Natural killer cell (primary cell): ENCODE results near the gene C1RL. TPM values are rescaled to one million over a fixed set of nuclear protein-coding genes. Genes with fewer than 3 reads are reported as not detected.

Experiments
- ATAC-seq, 3 donors: fragments of 150-1000 bp in 2 of 3; fragments of 200-7000 bp in 1 of 3; cut with Tn5 transposase; 1 replicate in 1 of 3; 2 replicates in 2 of 3; pipeline ENCODE4 v1.10.0; 2021; ENCODE audit warnings: mild to moderate bottlenecking in 2 of 3, moderate library complexity in 2 of 3
- DNase-seq, 2 donors: peaks; one replicate each; pipeline versions ENCODE4 v3.0.0 to v3.0.0-alpha.2; 2013 to 2021; ENCODE audit warnings: mixed read lengths in 1 of 2
- H3K27ac ChIP-seq: one replicate; pipeline ENCODE4 v1.5.1; 2013; ENCODE audit warnings: mild to moderate bottlenecking, low read length
- H3K27me3 ChIP-seq: one replicate; pipeline ENCODE4 v1.6.1; 2013; ENCODE audit warnings: low read length; ENCODE audit not compliant: control insufficient read depth, insufficient read depth
- H3K36me3 ChIP-seq: one replicate; pipeline ENCODE4 v1.6.1; 2013; ENCODE audit warnings: low read length; ENCODE audit not compliant: control insufficient read depth, insufficient read depth
- H3K4me1 ChIP-seq: one replicate; pipeline ENCODE4 v1.6.1; 2013; ENCODE audit warnings: low read length; ENCODE audit not compliant: control insufficient read depth, insufficient read depth
- H3K4me3 ChIP-seq: one replicate; pipeline ENCODE4 v1.5.1; 2013; ENCODE audit warnings: low read length
- H3K9me3 ChIP-seq: one replicate; pipeline ENCODE4 v1.6.1; 2013; ENCODE audit warnings: low read length; ENCODE audit not compliant: control insufficient read depth, insufficient read depth
- H3K27ac Mint-ChIP-seq, 2 donors: one replicate each; pipeline ENCODE4 v1.8.0; 2022; ENCODE audit warnings: mild to moderate bottlenecking in 2 of 2, mixed read lengths in 2 of 2, moderate library complexity in 1 of 2
- H3K27me3 Mint-ChIP-seq, 2 donors: one replicate each; pipeline ENCODE4 v1.8.0; 2022; ENCODE audit warnings: low read depth in 2 of 2, mixed read lengths in 2 of 2
- H3K36me3 Mint-ChIP-seq: one replicate; pipeline ENCODE4 v1.8.0; 2022; ENCODE audit warnings: mixed read lengths
- H3K4me1 Mint-ChIP-seq, 2 donors: one replicate each; pipeline ENCODE4 v1.8.0; 2022; ENCODE audit warnings: mixed read lengths in 2 of 2
- H3K4me3 Mint-ChIP-seq: one replicate; pipeline ENCODE4 v1.8.0; 2022; ENCODE audit warnings: mild to moderate bottlenecking, moderate library complexity, mixed read lengths
- H3K9me3 Mint-ChIP-seq, 2 donors: one replicate each; pipeline ENCODE4 v1.8.0; 2022; ENCODE audit warnings: mixed read lengths in 2 of 2
- WGBS: methylation state at CpG from one replicate; pipeline ENCODE4 v1.1.7; 2013; ENCODE audit warnings: missing lambda C conversion rate; ENCODE audit not compliant: insufficient coverage; 5-methylcytosine and 5-hydroxymethylcytosine counted together
- intact Hi-C: fragments of 100-400 bp; cut with micrococcal nuclease; formaldehyde crosslinking; loops from one replicate; pipeline ENCODE4 v1.14.2; 2022
- total RNA-seq, 4 donors: library from RNA; stranded (reverse); fragments of 120-200 nt in 1 of 4; gene quantifications; one replicate each; pipeline versions ENCODE4 v1.2.3 to v1.2.4, GENCODE V29; 2013 to 2022
- TF ChIP-seq, protein P1 (sequence below): fragments of 200-600 bp; IDR thresholded peaks from one replicate; pipeline ENCODE4 v1.8.0; 2022; ENCODE audit warnings: antibody characterized with exemption

The C1RL gene
- total RNA-seq, 3 donors from 2014 or later (not counting 1 experiment from before 2014, with no cell fraction given) = 29.1 to 35.5 (median 31.0) TPM

GRCh38 chr12:7122811-7123769, 14.1 kb upstream of the C1RL start:
- H3K36me3 ChIP-seq = no peaks in the 10 kb centered on the region
- WGBS = 88% methylated on average over 7 of the region's 7 CpGs
- DNase-seq (no peak), ATAC-seq (no peak)
- H3K27ac ChIP-seq = no peak overlapping the region
- no peaks in the 10 kb centered on the region for H3K27me3 ChIP-seq
- Mint-ChIP-seq H3K36me3 (no peaks in the 10 kb centered on the region), H3K9me3 (no peaks in the 10 kb centered on the region), H3K4me3 (no peak overlapping the region), H3K4me1 (no peaks in the 10 kb centered on the region), H3K27me3 (no peaks in the 10 kb centered on the region), H3K27ac (peak overlapping the region in 1 of 2 donors; percentile 3)
- no peak overlapping the region for H3K4me3 ChIP-seq
- intact Hi-C loops = no loop called here
- TF ChIP-seq, protein P1, sequence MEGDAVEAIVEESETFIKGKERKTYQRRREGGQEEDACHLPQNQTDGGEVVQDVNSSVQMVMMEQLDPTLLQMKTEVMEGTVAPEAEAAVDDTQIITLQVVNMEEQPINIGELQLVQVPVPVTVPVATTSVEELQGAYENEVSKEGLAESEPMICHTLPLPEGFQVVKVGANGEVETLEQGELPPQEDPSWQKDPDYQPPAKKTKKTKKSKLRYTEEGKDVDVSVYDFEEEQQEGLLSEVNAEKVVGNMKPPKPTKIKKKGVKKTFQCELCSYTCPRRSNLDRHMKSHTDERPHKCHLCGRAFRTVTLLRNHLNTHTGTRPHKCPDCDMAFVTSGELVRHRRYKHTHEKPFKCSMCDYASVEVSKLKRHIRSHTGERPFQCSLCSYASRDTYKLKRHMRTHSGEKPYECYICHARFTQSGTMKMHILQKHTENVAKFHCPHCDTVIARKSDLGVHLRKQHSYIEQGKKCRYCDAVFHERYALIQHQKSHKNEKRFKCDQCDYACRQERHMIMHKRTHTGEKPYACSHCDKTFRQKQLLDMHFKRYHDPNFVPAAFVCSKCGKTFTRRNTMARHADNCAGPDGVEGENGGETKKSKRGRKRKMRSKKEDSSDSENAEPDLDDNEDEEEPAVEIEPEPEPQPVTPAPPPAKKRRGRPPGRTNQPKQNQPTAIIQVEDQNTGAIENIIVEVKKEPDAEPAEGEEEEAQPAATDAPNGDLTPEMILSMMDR = no peak
- no peaks in the 10 kb centered on the region for H3K4me1 ChIP-seq
- H3K9me3 ChIP-seq = no peaks in the 10 kb centered on the region

DNA sequence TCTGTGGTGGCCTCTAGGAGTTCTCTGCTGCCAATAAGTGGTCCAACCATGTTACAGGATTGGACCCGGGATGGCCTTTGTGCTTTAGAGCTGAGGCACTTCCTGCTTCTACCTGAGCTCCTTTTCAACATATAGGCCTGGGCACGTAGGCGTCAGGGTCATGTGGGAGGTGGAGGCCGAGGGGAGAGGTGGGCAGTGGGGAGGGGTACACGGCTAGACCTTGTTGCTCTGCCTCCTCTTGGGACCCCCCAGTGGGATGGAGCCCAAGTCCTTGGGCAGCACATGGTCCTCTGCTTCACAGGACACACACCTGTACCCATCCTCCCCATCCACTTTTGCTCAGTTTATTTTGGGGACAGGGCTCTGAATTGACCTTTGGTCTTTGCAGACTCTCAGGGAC, 12.3 kb upstream of the C1RL start:
- TF ChIP-seq, protein P1 = no peak
- 95% methylated on average over 5 of the region's 5 CpGs for WGBS
- H3K4me3 ChIP-seq = no peak overlapping the region
- no peak overlapping the region for H3K27ac ChIP-seq
- Mint-ChIP-seq H3K4me1 (no peaks in the 10 kb centered on the region), H3K27me3 (no peaks in the 10 kb centered on the region), H3K36me3 (no peaks in the 10 kb centered on the region), H3K27ac (no peak overlapping the region), H3K4me3 (no peak overlapping the region), H3K9me3 (no peaks in the 10 kb centered on the region)
- H3K36me3 ChIP-seq = peaks cover 2% of the 10 kb centered on the region
- no peak for DNase-seq
- no peak for ATAC-seq
- no peaks in the 10 kb centered on the region for H3K4me1 ChIP-seq
- no peaks in the 10 kb centered on the region for H3K9me3 ChIP-seq
- intact Hi-C loops = no loop called here
- H3K27me3 ChIP-seq = no peaks in the 10 kb centered on the region

DNA sequence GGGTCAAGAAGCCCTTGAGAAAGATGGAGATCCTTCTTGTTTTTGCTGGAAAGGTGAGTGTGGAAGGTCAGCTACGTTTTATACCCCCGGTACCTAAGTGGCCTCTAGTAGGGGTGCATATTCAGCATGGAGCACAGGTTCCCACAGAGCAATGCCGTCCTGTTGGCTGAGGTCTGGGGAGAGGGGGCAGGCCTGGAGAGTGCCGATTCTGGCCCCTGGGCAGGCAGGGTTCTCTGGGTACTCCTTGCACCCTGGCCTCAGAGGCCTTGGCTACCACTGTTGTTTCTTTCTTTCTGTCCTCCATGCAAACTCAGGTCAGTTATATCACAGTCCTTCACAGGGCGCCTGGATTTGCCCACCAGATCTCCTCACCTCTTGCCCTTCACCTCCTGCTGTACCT, 11.2 kb upstream of the C1RL start:
- DNase-seq = no peak
- H3K9me3 Mint-ChIP-seq = no peaks in the 10 kb centered on the region
- Histone ChIP-seq H3K36me3 (peaks cover 12% of the 10 kb centered on the region), H3K9me3 (no peaks in the 10 kb centered on the region), H3K4me1 (no peaks in the 10 kb centered on the region), H3K27ac (no peak overlapping the region), H3K27me3 (no peaks in the 10 kb centered on the region), H3K4me3 (no peak overlapping the region)
- H3K4me3 Mint-ChIP-seq = no peak overlapping the region
- H3K36me3 Mint-ChIP-seq = no peaks in the 10 kb centered on the region
- intact Hi-C loops = no loop called here
- no peak overlapping the region for H3K27ac Mint-ChIP-seq
- H3K4me1 Mint-ChIP-seq = no peaks in the 10 kb centered on the region
- WGBS = 92% methylated on average over 5 of the region's 5 CpGs
- H3K27me3 Mint-ChIP-seq = no peaks in the 10 kb centered on the region
- no peak for ATAC-seq
- TF ChIP-seq, protein P1 = no peak
